A673 (cell line): ENCODE data around the gene ALDH5A1.

Experiments used
- CTCF ChIP-seq: fragments of 300-800, 200-600 bp; sonication (generic); conservative IDR thresholded peaks from 2 replicates; pipeline ENCODE4 v1.5.1; 2017; ENCODE audit warnings: low read depth, mild to moderate bottlenecking, antibody characterized with exemption, low read length, moderate library complexity, mixed read lengths
- EZH2 ChIP-seq: fragments of 200-600 bp; sonication (generic); IDR thresholded peaks from 2 replicates; pipeline ENCODE4 v1.6.1; 2017; ENCODE audit warnings: borderline replicate concordance, low read depth, mild to moderate bottlenecking, mixed read lengths, antibody characterized with exemption, low read length; ENCODE audit not compliant: poor library complexity, severe bottlenecking

- TF ChIP-seq CTCF (peak; percentile 43), EZH2 (no peak)
Observed at GRCh38 chr6:24547243-24547642, 52.5 kb downstream of the ALDH5A1 start.
